CD4-positive, alpha-beta T cell treated with Interleukin-17A for 1 hour (primary cell): ENCODE measurements around the gene DSC2.
"Not testable (repeated sequence)": the region's sequence is repeated elsewhere in the genome, so short reads cannot be mapped to it uniquely, and the experiment has no call there.

Experiments used
- DNase-seq: peaks from one replicate; pipeline ENCODE4 v3.0.0-alpha.2; 2020

The DSC2 gene

DNA sequence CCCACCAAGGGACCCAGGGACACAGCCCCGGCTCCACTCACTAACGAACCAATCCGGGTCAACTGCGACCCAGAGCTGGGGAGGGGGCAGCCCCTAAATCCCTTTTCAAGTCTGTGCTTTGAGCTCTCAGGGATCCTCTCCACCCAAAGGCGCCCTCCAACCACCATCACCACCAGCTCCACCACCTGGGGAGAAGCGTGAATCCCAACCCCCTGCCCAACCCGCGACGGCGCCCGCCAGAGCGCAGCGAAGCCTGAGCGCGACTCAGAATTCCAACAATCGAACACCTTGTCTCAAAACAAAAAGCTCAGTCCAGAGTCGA is 60.2 kb downstream of the DSC2 start:
- DNase-seq, result no peak

- DNase-seq, result no peak
Measured at GRCh38 chr18:31041271-31042083, 60.7 kb downstream of the DSC2 start.

GRCh38 chr18:31040686-31041270 is 61.4 kb downstream of the DSC2 start:
- DNase-seq, result no peak

DNA sequence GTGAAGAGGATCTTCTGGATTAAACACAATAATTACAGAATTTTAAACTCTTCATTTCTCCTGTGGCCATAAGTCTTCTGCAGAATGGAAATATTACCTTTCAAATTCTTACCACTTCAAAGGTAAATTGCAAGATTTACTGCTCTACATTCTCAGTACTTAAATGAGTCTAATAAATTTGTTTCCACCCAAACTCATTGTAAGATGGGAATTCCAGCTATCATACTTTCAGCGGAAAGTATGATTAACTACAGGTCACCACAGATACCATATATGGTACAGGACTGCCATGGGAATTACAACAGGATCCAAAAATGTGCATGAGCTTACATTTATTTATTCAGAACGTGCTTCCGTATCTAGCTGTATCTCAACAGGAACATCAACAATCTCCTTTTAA is 62.8 kb downstream of the DSC2 start:
- no peak for DNase-seq

GRCh38 chr18:31037686-31038085 is 64.5 kb downstream of the DSC2 start:
- DNase-seq, result not testable (repeated sequence)

DNA sequence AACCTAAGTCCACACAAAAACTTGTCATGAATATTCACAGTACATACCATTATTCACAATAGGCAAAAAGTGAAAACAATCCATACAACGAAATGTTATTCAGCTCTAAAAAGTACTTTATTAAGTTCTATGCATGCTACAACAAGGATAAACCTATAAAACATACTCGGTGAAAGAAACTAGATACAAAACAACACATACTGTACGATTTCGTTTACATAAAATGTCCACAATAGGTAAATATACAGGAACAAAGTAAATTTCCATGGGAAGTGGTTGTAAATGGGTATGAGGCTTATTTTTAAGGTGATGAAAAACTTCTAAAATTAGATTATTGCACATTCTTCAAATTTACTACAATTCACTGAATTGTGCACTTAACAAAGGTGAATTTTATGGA is 67.7 kb downstream of the DSC2 start:
- DNase-seq, result no peak

DNA sequence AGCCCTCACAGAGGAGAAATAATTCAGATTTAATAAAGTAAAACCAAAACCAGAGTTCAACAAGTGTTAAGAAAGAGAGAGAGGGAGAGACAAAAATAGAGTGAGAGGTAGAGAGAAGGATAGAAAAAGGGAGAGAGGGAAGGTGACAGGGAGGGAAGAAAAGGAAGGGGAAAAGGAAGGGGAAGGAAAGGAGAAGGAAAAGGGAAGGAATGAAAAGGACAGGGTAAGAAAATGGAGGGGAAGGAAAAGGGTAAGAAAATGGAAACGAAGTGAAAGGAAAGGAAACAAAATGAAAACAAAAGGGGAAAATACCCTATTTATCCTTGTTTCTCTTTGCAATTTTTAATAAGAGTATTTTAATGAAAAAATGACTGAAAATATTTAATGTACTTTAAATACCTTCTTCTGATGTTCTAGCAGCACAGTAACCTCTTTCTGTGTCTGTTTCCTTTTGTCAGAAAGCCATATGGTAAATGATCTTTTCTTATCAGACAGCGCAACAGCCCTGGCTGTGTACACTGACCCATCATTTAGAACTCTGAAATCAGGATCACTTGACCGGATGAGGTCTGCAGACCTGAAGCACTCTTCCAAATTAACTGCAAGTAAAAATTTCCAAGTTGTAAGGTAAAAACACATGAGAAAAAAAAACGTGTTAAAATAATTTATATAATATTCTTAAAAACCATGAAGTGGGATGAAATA is 71.5 kb downstream of the DSC2 start:
- DNase-seq, result no peak

- no peak for DNase-seq
Measured at GRCh38 chr18:31015715-31016434, 86.3 kb downstream of the DSC2 start.

- DNase-seq, result not testable (repeated sequence)
Measured at GRCh38 chr18:31011455-31011854, 90.8 kb downstream of the DSC2 start.

DNA sequence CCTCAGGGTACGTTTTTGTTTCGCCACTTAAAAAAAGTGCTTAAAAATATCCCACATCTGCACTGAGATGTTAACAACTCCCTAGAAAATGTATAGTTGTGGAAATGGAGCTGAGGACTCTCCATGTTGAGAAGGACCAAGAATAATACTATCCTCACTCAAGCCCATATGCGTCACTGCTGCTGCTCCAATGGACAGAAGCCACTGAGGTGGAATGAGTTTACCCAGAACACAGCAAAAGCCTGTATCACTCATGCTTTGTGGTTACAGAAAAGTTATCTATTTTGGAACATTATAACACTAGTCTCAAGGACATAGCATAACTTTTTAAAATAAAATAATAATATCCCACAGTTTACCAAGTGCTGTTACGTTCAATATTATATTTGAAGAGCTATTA is 91.6 kb downstream of the DSC2 start:
- DNase-seq, result no peak
